NCI-H2029 (cell line): Measurements from ENCODE around the gene PEAK3.
"Not testable (repeated sequence)": the region's sequence is repeated elsewhere in the genome, so short reads cannot be mapped to it uniquely, and the experiment has no call there.

Experiments used
- DNase-seq: peaks from one replicate; lab custom pipeline; 2025; lab: John Stamatoyannopoulos, UW

PEAK3 gene

DNA sequence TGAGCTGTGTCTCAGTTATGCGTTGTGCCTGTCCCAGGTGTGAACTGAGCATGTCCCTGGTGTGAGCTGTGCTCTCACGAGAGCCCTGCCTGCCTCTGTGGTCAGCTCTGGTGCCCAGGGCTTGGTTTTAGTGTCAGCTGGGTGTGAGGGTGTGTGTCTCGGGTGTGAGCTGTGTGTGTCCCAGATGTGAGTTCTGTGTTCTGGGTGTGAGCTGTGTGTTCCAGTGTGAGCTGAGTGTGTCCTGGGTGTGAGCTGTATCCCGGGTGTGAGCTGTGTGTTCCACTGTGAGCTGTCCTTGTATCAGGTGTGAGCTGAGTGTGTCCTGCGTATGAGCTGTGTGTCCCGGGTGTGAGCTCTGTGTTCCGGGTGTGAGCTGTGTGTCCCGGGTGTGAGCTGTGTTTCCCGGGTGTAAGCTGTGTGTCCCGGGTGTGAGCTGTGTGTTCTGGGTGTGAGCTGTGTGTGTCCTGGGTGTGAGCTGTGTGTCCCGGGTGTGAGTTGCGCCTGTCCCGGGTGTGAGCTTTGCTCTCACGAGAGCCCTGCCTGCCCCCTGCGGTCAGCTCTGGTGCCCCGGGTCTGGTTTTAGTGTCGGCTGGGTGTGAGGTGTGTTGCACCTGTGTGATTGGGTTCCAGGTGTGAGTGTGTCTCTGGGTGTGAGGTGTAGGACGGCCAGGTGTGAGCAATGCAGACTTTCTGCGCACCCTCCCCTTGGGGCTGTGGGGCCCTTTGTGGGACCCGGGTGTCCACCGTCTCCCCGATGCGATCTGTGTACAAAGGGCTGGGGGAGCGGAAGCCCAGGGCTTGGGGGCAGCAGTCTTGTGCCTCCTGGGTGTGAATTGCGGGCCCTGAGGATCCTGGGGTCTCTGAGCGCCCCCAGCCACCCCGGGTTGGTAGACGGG lies 7.1 kb upstream of the PEAK3 start:
- DNase-seq, result no peak

DNA sequence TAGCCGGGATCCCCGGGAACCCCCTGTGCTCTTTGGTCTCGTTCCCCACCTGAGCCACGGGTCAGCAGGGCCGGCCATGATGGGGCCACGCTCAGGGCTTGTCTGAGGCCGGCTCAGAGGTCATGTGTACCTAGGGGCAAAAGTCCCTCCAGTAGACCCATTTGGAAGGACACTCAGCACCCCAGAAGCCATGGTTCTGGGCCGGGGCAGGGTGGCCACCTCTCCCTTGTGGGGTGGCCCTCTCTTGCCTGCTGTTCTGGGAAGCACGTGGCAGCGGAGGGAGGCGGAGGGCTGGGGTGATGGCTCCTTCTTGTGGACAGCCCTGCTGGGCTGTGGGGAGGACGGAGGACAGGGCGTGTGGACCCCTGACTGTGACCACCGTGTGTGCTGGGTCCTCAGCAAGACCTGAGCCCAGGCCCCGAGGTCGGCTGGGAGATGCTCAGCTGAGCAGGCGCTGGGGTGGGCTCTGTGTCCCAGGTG lies 6.4 kb upstream of the PEAK3 start:
- DNase-seq, result no peak

DNA sequence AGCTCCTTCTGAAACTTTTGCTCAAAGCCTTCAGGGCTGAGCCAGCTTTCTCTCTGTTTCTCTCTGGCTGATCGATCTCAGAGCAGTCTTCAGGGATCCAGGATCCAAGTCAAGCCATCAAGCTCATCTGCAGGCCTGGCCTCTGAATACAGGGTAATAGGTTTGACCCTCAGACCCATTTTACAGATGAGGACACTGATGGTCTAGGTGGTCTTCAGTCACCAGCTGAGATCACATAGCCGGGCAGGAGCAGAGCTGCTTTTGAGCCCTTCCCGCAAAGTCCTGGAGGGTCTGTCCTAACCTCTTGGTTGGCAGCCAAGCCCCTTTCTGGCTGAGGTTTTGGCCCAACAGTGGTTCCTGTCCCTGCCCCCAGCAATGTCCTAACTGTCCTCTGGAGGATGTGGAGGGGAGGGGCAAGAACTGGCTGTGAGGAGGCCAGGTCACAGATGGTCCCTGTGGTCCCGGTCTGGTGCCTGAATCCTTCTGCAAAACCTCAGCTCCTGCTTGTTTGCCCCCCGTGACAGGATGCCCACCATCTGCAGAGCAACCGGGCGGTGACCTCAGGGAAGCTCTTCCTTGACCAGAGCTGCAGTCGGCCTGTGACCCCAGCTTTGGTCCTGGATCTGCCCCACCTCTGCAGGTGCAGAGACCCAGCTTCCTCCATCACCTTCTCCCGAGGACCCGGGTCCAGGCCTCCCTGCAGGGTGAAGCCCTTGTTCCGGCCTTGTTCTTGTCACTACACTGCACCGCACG lies 5.8 kb upstream of the PEAK3 start:
- no peak for DNase-seq

DNA sequence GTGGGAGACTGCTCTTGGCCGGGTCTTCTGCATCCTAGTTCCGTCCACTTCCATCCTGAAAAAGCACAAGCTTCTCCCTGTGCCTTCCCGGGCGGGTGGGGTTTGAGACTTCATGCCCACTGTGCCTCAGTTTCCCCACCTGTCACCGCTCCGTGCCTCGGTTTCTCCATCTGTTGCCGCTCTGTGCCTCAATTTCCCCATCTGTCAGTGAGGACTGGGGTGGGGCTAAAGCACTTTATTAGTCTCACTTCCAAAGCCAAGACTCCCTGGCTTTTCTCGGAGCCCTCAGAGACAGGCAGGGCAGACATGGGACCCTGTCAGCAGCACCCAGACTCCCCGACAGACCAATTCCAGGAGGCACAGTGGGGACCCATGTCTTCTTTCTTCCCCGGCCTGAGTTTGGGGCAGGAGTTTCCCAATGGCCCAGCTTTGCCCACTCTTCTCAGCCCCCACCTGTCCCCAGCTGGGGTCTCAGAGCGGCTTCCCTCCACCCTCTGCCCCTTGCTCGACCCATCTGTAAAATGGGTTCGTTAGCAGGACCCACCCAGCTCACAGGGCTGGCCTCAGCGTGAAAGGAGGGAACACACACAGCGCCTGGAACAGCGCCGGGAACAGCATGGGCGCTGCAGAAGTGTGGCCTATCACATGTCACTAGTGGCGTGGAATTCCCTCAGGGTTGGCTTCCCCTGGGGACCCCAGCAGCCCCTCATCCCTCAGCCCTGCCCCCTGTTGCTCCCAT lies 4.6 kb upstream of the PEAK3 start:
- DNase-seq, result no peak

DNA sequence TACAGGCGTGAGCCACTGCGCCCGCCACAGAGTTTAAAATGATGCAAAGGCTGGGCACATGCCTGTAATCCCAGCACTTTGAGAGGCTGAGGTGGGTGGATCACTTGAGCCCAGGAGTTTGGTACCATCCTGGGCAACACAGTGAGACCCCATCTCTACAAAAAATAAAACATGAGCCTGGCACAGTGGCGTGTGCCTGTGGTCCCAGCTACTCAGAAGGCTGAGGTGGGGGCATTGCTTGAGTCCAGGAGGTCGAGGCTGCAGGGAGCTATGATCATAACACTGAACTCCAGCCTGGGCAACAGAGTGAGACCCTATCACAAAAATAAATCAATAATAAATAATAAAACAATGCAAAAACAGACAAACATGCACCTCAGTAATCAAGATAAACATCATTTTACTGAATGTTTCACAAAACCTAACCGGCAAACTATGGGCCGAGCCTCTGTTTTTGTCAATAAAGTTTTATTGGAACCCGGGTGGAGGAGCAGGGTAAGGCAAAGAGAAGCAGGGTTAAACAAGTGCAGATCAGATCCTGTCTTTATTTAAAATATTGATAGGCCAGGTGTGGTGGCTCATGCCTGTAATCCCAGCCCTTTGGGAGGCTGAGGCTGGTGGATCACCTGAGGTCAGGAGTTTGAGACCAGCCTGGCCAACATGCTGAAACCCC lies 2.0 kb upstream of the PEAK3 start:
- no peak for DNase-seq

DNA sequence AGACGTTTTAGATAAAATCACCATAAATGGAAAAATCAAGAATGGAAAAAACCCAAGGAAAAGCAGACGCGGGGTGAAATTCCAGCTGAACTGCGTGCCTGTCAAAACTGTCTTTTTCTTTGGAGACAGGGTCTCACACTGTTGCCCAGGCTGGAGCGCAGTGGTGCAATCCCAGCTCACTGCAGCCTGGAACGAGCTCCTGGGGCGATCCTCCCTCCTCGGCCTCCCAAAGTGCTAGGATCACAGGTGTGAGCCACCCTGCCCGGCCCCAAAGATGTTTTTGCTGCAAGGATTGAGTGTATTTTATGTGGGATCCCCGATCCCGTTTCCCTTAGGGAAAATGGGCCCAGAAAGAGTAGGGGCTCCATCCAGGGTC lies 875 bp upstream of the PEAK3 start:
- DNase-seq, result no peak

DNA sequence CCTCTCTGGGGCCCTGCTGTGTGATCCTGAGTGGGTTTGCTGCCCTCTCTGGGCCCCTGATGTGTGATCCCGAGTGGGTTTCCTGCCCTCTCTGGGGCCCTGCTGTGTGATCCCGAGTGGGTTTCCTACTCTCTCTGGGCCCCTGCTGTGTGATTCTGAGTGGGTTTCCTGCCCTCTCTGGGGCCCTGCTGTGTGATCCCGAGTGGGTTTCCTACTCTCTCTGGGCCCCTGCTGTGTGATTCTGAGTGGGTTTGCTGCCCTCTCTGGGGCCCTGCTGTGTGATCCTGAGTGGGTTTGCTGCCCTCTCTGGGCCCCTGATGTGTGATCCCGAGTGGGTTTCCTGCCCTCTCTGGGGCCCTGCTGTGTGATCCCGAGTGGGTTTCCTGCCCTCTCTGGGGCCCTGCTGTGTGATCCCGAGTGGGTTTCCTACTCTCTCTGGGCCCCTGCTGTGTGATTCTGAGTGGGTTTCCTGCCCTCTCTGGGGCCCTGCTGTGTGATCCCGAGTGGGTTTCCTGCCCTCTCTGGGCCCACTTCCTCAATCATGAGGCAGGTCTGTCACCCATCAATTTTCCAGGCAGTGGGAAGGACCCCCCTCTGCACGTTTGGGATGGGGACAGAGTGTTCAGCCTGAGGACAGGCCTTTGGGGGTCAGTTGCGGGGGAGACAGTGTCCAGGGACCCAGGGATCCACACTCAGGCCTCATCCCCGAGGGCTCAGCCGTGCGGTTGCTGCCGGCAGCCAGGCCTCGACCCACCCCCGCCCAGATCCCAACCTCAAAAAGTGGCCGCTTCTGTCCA lies 512 bp downstream of the PEAK3 start:
- DNase-seq, result not testable (repeated sequence)

DNA sequence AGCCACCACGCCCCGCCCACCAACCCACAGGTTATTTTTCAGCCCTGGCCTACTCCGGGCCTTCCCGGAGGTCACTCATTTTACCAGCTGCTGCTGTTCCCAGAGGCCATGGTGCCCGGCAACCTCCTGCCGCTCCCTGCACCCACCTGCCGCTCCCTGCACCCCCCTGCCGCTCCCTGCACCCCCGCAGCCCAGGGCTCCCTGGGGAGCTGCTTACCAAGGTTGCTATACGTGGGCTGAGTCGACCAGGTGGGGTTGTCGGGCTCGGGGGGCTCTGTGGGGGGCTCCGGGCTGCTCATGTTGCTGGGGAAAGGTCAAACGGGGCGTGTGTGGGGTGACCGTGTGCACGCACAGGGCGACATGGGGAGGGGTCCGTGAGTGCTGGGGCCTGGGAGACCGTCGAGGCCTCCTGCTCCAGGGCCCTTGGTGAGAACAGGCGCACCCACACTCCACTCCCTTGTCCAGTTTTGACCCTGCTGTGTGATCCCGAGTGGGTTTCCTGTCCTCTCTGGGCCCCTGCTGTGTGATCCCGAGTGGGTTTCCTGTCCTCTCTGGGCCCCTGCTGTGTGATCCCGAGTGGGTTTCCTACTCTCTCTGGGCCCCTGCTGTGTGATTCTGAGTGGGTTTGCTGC lies 1.2 kb downstream of the PEAK3 start:
- DNase-seq, result no peak

DNA sequence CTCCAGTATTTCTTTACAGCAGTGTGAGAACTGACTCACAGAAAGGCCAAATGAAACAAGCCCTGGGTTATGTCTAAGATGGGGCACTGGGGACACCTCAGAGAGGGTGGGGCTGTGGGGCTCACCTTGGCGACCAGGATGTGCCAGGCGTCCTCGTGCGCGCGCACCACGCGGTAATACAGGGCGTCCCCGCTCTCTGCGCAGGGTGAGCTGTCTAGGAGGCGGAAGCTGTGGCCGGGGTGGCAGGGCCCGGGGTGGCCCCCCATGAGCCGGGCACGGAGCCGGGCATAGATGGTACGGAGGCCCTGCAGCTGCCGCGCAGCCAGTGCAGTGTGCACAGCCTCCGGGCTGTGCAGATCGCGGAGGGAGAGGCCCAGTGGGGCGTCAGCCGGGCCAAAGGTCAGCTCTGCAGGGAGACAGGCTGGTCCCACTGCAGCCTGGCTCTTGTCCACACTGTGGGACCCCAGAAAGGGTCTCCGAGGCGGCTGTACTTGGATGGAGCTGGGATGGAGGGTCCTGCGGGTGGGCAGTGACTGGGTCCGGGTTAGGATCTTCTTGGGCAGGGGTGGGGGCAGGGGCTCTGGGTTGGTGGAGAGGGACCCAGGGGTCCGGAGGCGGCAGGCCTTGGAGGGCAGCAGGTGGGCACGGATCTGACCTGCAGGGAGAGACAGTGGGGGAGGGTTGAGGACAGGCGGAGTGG lies 3.4 kb downstream of the PEAK3 start:
- DNase-seq, result no peak

DNA sequence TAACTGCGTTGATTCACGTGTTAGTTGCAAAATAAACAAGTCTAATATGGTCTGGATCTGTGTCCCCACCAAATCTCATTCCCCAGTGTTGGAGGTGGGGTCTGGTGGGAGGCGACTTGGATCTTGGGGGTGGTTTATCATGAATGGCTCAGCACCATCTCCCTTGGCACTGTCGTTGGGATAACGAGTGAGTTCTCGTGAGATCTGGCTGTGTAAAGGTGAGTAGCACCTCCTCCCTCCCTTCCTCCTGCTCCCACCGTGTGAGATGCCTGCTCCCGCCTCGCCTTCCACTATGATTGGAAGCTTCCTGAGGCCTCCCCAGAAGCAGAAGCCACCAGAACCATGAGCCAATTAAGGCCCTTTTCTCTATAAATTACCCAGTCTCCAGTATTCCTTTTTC lies 4.8 kb downstream of the PEAK3 start:
- DNase-seq, result no peak

DNA sequence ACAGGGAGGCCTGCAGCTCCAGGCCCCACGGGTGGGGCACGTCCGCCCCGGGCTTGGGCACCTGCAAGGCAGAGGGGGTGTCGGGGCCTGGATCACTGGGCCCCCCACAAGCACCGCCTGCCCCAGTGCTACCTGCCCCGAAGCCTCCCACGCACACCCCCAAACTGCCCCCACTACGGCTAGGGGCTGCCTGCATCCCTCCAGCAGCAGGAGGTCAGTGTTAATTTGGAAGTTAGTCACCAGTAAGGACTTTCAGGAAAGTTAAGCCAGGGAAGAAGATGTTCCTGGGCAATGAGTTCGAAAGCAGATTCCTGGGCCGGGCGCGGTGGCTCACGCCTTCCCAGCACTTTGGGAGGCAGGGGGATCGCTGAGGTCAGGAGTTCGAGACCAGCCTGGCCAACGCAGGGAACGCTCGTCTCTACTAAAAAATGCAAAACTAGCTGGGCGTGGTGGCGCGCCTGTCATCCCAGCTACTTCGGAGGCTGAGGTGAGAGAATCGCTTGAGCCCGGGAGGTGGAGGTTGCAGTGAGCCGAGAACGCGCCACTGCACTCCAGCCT lies 5.5 kb downstream of the PEAK3 start:
- no peak for DNase-seq

DNA sequence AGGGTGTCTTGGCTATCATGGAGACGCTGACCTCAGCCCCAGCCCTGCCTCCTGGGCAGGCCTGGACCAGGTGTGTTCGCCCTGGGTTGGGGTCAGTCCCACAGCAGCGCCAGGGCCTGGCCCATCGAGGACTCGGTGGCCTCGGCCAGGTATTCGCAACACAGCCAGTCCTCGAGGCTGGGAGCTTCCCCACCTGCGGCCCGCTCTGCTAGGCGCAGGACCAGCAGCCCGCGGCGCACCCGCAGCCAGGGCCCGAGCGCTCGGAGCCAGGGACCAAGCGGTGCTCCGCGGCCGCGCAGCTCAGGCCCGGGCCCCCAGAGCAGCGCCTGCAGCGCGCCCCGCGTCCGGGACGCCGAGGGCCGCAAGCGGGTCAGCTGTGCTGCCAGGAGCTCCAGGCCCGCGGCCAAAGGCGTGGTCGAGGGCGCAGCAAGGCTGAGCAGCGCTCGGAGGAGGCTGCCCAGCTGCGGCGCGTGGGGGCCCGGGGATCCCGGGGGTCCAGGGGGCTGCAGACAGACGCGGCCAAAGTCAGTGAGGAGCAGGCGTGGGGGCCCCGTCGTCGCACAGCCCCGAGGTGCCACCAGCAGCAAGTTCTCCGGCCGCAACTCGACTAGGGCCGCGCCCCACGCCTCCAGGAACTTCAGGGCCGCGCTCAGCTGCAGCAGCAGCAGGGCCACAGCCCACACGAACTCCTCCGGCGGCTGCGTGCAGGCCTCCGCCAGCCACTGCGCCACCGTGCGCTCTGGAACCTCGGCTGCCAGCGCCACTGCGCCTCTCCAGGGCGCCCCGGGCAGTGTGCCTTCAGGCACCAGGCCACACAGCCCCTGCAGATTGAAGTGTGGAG lies 6.2 kb downstream of the PEAK3 start:
- no peak for DNase-seq

DNA sequence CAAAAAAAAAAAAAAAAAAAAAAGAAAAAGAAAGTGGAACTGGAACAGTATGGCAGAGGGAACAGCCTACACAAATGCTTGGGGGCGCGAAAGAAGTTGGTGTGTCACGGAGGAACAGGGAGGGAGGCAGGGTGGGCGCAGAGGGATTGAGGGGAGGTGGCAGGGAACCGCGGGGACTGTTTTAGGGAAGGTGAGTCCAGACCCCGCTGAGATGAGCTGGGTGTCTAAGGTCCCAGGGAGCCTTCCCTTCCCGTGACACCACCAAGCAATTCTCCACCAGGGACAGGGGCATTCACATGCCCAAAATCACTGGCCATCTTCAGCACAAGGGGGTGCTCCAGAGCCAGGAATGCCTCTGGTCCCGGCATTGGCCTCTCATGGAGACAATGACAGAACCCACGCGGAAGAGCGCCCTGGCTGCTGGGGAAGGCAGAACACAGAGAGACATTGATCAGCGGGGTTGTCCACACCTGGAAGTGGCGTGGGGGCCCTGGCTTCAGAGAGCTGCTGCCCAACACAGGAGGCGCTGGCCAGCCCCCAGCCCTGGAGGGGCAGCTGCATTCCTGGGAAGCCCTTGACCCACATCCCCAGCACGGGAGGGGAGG lies 6.9 kb downstream of the PEAK3 start:
- DNase-seq, result no peak

DNA sequence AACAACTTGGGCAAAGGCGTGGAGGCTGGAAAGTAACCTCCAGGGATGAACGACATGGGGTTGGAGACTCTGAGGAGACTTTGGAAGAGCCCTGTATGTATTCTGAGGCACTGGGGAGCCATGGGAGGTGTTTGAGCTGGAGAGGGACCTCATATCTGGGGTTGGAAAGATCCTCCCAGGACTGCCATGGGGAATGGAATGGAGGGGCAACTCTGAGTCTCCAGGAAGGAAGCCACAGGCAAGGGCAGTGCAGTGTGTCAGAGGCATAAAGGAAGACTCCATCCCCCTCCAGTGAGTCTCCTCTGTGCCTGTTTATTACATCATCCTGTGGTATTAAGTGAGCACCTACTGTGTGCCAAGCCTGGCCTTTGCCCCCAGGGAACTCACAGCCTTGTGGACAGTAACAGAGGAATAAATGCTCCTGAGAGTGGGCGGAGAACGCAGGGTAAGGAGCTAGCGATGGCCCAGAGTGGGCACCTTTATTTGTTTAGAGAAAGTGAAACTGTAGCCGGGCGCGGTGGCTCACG lies 7.7 kb downstream of the PEAK3 start:
- no peak for DNase-seq

DNA sequence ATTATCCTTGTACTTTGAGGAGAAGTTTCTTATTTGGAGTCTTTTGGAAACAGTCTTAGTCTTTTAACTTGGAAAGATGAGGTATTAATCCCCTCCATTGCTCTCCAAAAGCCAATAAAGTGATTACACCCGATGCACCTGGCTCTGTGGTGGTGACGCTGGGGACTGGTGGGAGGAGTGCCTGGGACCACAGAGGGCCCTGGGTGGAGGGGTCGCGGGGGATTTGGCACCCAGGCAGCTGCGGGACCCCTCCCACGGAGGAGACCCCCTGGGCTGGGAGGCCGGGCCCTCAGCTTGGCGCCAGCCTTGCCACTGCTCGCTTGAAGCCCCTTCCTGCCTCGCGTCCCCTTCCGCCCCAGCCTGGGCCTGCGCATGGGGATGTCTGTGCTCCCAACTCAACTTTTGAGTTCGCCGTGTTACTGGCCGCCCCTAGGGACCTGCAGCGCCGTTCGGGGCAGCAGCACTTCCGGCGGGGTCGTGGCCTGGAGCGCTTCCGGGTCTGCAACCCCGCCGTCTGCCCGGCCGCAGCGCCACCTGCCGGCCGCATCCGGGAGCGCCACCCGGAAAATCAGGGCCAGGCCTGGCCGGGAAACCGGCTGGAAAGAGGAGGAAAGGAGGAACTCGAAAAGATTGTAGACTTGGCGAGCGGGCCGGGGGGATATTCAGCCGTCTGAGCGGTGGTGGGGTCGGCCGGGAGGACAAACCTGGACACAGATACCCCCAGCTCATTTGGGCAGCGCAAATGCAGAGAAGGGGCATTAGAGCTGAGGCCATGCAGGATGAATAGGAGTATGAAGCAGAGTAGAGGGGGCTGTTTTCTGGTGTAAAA lies 8.4 kb downstream of the PEAK3 start:
- peak; percentile 72 for DNase-seq

DNA sequence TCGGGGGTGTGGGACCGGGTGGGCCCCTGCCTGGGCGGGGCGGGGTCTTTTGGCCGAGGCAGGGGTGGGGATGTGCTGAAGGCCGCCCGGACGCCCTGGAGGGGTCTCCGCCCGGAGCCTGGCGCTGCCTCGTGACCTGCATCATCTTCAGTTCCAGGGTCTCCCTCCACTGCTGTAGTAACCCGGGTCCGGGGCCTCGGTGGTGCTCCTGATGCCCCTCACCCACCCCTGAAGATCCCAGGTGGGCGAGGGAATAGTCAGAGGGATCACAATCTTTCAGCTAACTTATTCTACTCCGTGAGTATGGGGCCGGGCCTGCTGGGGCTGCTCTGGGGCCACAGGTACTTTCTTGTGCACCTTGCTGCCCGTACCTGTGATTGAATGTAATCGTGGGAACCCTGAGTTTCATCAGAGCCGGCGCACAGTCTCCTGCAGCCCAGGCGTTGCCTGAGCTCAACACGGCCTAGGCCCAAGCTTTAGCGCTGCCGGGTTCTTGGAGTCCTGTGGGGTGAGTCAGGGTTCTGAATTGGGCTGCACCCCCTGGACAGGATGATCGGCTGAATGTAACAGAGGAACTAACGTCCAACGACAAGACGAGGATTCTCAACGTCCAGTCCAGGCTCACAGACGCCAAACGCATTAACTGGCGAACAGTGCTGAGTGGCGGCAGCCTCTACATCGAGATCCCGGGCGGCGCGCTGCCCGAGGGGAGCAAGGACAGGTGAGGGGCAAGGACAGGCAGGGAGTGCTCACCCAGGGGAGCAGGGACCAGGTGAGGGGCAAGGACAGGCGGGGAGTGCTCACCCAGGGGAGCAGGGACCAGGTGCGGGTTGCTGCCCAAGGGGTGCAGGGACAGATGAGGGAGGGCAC lies 10.5 kb downstream of the PEAK3 start:
- DNase-seq, result no peak
